ENCODE data around the gene ST8SIA6.
"Not testable (repeated sequence)": the region's sequence is repeated elsewhere in the genome, so short reads cannot be mapped to it uniquely, and the experiment has no call there.

ST8SIA6 gene, protein sequence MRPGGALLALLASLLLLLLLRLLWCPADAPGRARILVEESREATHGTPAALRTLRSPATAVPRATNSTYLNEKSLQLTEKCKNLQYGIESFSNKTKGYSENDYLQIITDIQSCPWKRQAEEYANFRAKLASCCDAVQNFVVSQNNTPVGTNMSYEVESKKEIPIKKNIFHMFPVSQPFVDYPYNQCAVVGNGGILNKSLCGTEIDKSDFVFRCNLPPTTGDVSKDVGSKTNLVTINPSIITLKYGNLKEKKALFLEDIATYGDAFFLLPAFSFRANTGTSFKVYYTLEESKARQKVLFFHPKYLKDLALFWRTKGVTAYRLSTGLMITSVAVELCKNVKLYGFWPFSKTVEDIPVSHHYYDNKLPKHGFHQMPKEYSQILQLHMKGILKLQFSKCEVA

GRCh38 chr10:17454161-17455014, at the start of gene ST8SIA6:
Gene ST8SIA6 (minus strand): TSS chr10:17454595. CDS start chr10:17454255, 340 bp downstream.
- Histone ChIP-seq H3K9ac (peak within 1 kb of the TSS; percentile 45 to 79 (median 69); a peak in 21 of 22 replicates), H3K27ac (peak within 1 kb of the TSS in 2 of 11 experiments; percentile 10 to 14; a peak in 2 of 22 replicates), H3K4me1 (peaks cover 9 to 18% (median 15%) of the 10 kb centered on the region in 10 experiments; a peak in 16 of 20 replicates), H3K36me3 (peaks cover 0 to 6% (median 0%) of the 10 kb centered on the region in 11 experiments; a peak in 4 of 22 replicates), H3K9me3 (replicated peaks in 1 of 11) (peaks cover 21 to 28% (median 25%) of the 10 kb centered on the region in 11 experiments), H3K4me2 (peak within 1 kb of the TSS; percentile 84 to 98 (median 94)), H3K4me3 (peak within 1 kb of the TSS; percentile 55 to 75 (median 68)), H4K20me1 (peaks cover 0 to 15% (median 6%) of the 10 kb centered on the region in 11 experiments; a peak in 12 of 22 replicates), H3K27me3 (peaks cover 53 to 71% (median 64%) of the 10 kb centered on the region in 11 experiments)
- TF ChIP-seq Cebpa-rat (IDR thresholded peaks at IDR 0.05) = no peak

DNA sequence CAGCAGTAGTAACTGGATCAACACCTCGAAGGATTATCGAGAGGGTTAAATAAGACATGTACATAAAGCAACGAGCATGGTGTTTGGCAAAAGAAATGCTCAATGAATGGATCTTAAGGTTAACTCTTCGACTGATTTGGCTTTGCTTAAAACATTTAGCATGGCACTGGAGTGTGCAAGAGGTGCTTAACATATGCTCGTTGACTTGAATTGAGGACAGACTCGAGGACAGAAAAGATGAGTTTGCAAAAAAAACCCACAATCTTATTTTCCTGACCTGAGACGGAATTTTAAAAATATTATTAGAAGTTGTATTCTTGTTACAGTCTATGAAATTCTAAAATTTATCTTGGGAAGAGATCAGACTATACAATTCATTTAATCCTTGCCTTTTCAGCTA, 49.4 kb upstream of the ST8SIA6 start:
- no peak for TF ChIP-seq Cebpa-rat (IDR thresholded peaks at IDR 0.05)
- Histone ChIP-seq H3K9ac (no peak overlapping the region), H3K4me2 (no peak overlapping the region), H4K20me1 (no peaks in the 10 kb centered on the region), H3K27ac (no peak overlapping the region), H3K36me3 (no peaks in the 10 kb centered on the region), H3K4me3 (no peak overlapping the region), H3K9me3 (replicated peaks in 1 of 11) (peaks cover 0 to 29% (median 7%) of the 10 kb centered on the region in 11 experiments; a peak in 11 of 22 replicates), H3K27me3 (no peaks in the 10 kb centered on the region), H3K4me1 (peaks cover 0 to 10% (median 0%) of the 10 kb centered on the region in 10 experiments; a peak in 1 of 20 replicates)

DNA sequence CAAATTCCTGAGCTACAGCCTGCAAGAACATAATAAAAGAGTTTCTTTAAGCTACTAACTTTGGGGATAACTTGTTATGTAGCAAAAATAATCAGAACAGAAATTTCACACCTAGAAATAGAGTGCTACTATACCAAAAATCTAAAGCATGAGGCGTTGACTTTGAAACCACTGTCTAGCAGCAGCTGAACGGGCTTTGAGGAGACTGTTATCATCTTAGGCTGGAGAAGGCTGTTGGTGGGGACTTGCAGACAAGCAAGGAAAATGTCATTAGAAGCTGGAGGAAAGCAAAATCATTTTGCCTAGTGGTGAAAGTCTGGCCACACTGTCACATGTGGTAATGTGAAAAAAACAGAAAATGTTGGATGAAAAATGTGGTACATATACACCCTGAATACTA, 48.4 kb upstream of the ST8SIA6 start:
- Histone ChIP-seq H3K9me3 (replicated peaks in 1 of 11) (peaks cover 0 to 29% (median 7%) of the 10 kb centered on the region in 11 experiments; a peak in 11 of 22 replicates), H3K4me1 (peaks cover 0 to 10% (median 0%) of the 10 kb centered on the region in 10 experiments; a peak in 5 of 20 replicates), H3K9ac (no peak overlapping the region), H3K4me2 (no peak overlapping the region), H4K20me1 (no peaks in the 10 kb centered on the region), H3K4me3 (no peak overlapping the region), H3K36me3 (no peaks in the 10 kb centered on the region), H3K27ac (no peak overlapping the region), H3K27me3 (no peaks in the 10 kb centered on the region)
- no peak for TF ChIP-seq Cebpa-rat (IDR thresholded peaks at IDR 0.05)

GRCh38 chr10:17499014-17499413, 44.6 kb upstream of the ST8SIA6 start:
- H3K4me3 ChIP-seq, H3K27ac ChIP-seq, H3K36me3 ChIP-seq, H3K9ac ChIP-seq, H3K27me3 ChIP-seq, H4K20me1 ChIP-seq, H3K4me2 ChIP-seq: not testable (repeated sequence)
- Histone ChIP-seq H3K9me3 (replicated peaks in 1 of 11) (peaks cover 0 to 20% (median 9%) of the 10 kb centered on the region in 11 experiments; a peak in 11 of 22 replicates), H3K4me1 (peaks cover 9 to 38% (median 29%) of the 10 kb centered on the region in 10 experiments)

- Histone ChIP-seq H3K9me3 (replicated peaks in 1 of 11) (peaks cover 0 to 30% (median 15%) of the 10 kb centered on the region in 11 experiments; a peak in 13 of 22 replicates), H3K4me3 (no peak overlapping the region), H4K20me1 (no peaks in the 10 kb centered on the region), H3K4me1 (peaks cover 9 to 38% (median 29%) of the 10 kb centered on the region in 10 experiments), H3K36me3 (no peaks in the 10 kb centered on the region), H3K4me2 (peak overlapping the region in 3 of 11 experiments; percentile 3 to 73 (median 34); a peak in 3 of 22 replicates), H3K9ac (no peak overlapping the region), H3K27me3 (no peaks in the 10 kb centered on the region), H3K27ac (no peak overlapping the region)
- no peak for TF ChIP-seq Cebpa-rat (IDR thresholded peaks at IDR 0.05)
Observed at GRCh38 chr10:17497446-17498030, 43.1 kb upstream of the ST8SIA6 start.

- Histone ChIP-seq H3K9ac (no peak overlapping the region), H3K27ac (no peak overlapping the region), H3K4me1 (peaks cover 9 to 42% (median 30%) of the 10 kb centered on the region in 10 experiments), H4K20me1 (no peaks in the 10 kb centered on the region), H3K27me3 (no peaks in the 10 kb centered on the region), H3K9me3 (replicated peaks in 1 of 11) (peaks cover 2 to 57% (median 36%) of the 10 kb centered on the region in 11 experiments; a peak in 18 of 22 replicates), H3K4me3 (no peak overlapping the region), H3K36me3 (no peaks in the 10 kb centered on the region; a peak in 1 of 22 replicates), H3K4me2 (peak overlapping the region in 10 of 11 experiments; percentile 2 to 73 (median 40); a peak in 13 of 22 replicates)
- TF ChIP-seq Cebpa-rat (IDR thresholded peaks at IDR 0.05) = no peak
Observed at GRCh38 chr10:17494626-17495260, 40.3 kb upstream of the ST8SIA6 start.

GRCh38 chr10:17488848-17489247, 34.5 kb upstream of the ST8SIA6 start:
- peak overlapping the region in 2 of 11 experiments; percentile 3 to 36; a peak in 1 of 22 replicates for H3K27ac ChIP-seq
- 0 out of 22 replicates have a peak overlapping the region, but pooled peaks of 1 of the 11 experiments have one; percentile 21 for H3K9ac ChIP-seq
- H3K4me2 ChIP-seq = peak overlapping the region in 9 of 11 experiments; percentile 18 to 83 (median 63); a peak in 16 of 22 replicates
- TF ChIP-seq Cebpa-rat (IDR thresholded peaks at IDR 0.05) = no peak
- peaks cover 8 to 63% (median 46%) of the 10 kb centered on the region in 11 experiments; a peak in 18 of 22 replicates for H3K9me3 ChIP-seq (replicated peaks in 1 of 11)
- no peaks in the 10 kb centered on the region for H4K20me1 ChIP-seq
- H3K4me3 ChIP-seq = peak overlapping the region in 2 of 10 experiments; percentile 31 to 35; a peak in 4 of 20 replicates
- no peaks in the 10 kb centered on the region for H3K27me3 ChIP-seq
- peaks cover 0 to 24% (median 14%) of the 10 kb centered on the region in 10 experiments; a peak in 14 of 20 replicates for H3K4me1 ChIP-seq
- no peaks in the 10 kb centered on the region; a peak in 1 of 22 replicates for H3K36me3 ChIP-seq

DNA sequence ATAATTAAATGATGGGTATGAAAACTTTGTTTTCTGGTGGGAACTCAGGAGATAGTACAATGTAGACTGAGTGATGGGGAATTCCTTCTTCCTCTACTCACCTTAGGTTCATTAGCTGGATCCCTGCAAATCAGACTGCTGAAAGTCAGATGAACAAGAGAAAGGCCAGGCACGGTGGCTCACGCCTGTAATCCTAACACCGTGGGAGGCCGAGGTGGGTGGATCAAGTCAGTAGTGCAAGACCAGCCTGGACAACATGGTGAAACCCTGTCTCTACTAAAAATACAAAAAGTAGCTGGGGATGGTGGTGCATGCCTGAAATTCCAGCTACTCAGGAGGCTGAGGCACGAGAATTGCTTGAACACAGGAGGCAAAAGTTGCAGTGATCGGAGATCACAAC, 28.7 kb upstream of the ST8SIA6 start:
- H3K36me3 ChIP-seq = peaks cover 0 to 4% (median 0%) of the 10 kb centered on the region in 11 experiments; a peak in 1 of 22 replicates
- H3K9me3 ChIP-seq (replicated peaks in 1 of 11) = peaks cover 26 to 66% (median 50%) of the 10 kb centered on the region in 11 experiments
- H3K9ac ChIP-seq = no peak overlapping the region
- peaks cover 0 to 23% (median 3%) of the 10 kb centered on the region in 10 experiments; a peak in 8 of 20 replicates for H3K4me1 ChIP-seq
- TF ChIP-seq Cebpa-rat (IDR thresholded peaks at IDR 0.05) = no peak
- no peak overlapping the region for H3K27ac ChIP-seq
- H4K20me1 ChIP-seq = no peaks in the 10 kb centered on the region
- H3K4me2 ChIP-seq = no peak overlapping the region
- H3K27me3 ChIP-seq = no peaks in the 10 kb centered on the region
- H3K4me3 ChIP-seq = no peak overlapping the region

Measured in BLaER1 treated with 17β-estradiol and CSF1 and Interleukin-3, amounts not matched to agents 10 nM and 100 nM (cell line).